GM21381 (cell line): ENCODE measurements around the gene IGFALS.

Source experiments
- ATAC-seq: cut with Tn5 transposase; IDR thresholded peaks from one replicate; pipeline ENCODE4 v1.9.1; 2021; ENCODE audit warnings: mild to moderate bottlenecking, moderate library complexity; ENCODE audit not compliant: unreplicated experiment

The IGFALS gene

GRCh38 chr16:1790611-1791255, 2.8 kb downstream of the IGFALS start:
- no peak for ATAC-seq

- ATAC-seq, result no peak
These were observed 3.3 kb downstream of the IGFALS start for GRCh38 chr16:1790261-1790610.

GRCh38 chr16:1789643-1790045, 3.9 kb downstream of the IGFALS start:
- ATAC-seq, result no peak

- no peak for ATAC-seq
These were observed 4.8 kb downstream of the IGFALS start for GRCh38 chr16:1788708-1789100.

- no peak for ATAC-seq
These were observed 5.3 kb downstream of the IGFALS start for GRCh38 chr16:1788095-1788707.

- ATAC-seq, result no peak
These were observed 6.0 kb downstream of the IGFALS start for GRCh38 chr16:1787322-1788094.

GRCh38 chr16:1787056-1787321, 6.5 kb downstream of the IGFALS start:
- no peak for ATAC-seq

- no peak for ATAC-seq
These were observed 7.1 kb downstream of the IGFALS start for GRCh38 chr16:1786242-1787055.

- no peak for ATAC-seq
These were observed 7.7 kb downstream of the IGFALS start for GRCh38 chr16:1785846-1786170.

GRCh38 chr16:1784977-1785845, 8.3 kb downstream of the IGFALS start:
- ATAC-seq, result no peak

- peak; percentile 75 for ATAC-seq
These were observed 10.9 kb downstream of the IGFALS start, which contains the start of the genes NUBP2 and SPSB3 for GRCh38 chr16:1782408-1783264. Gene NUBP2 (plus strand): TSS chr16:1782960. CDS start chr16:1783021, 61 bp downstream. Gene SPSB3 (minus strand): TSS chr16:1782571. CDS start chr16:1781483, 1,088 bp downstream.

GRCh38 chr16:1781758-1782407, 11.6 kb downstream of the IGFALS start:
- no peak for ATAC-seq

- no peak for ATAC-seq
These were observed 12.3 kb downstream of the IGFALS start for GRCh38 chr16:1781254-1781653.

GRCh38 chr16:1780677-1781072, 12.8 kb downstream of the IGFALS start:
- no peak for ATAC-seq

- no peak for ATAC-seq
These were observed 13.5 kb downstream of the IGFALS start for GRCh38 chr16:1779741-1780676.

- ATAC-seq, result no peak
These were observed 14.2 kb downstream of the IGFALS start for GRCh38 chr16:1779234-1779701.

GRCh38 chr16:1778200-1779179, 15.0 kb downstream of the IGFALS start:
- ATAC-seq, result no peak
